ENCODE results near the gene AK2.

AK2 gene

GRCh38 chr1:32972814-32973428 is 63.8 kb downstream of the AK2 start:
- no peak for DNase-seq (ENCODE audit: low spot score)

DNA sequence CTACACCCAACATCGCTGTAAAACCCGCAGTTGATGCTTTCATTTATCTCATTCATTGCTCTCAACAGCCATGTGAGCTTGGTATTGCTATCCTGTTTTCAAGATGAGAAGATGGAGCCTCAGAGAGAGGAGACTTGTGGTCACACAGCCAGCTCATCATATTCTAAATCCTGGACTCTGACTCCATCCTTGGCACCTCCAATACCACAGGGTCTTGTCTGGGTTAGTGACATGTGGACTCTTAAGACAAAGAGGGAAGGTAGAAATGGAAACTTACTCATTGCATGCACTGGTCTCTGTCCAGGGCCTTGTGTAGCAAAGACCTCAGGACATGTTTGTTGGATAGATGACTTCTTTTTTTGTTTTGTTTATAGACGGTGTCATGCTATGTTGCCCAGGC is 65.1 kb downstream of the AK2 start:
- DNase-seq (ENCODE audit: low spot score), result no peak

- DNase-seq (ENCODE audit: low spot score), result no peak
Measured at GRCh38 chr1:32971156-32971555, 65.5 kb downstream of the AK2 start.

DNA sequence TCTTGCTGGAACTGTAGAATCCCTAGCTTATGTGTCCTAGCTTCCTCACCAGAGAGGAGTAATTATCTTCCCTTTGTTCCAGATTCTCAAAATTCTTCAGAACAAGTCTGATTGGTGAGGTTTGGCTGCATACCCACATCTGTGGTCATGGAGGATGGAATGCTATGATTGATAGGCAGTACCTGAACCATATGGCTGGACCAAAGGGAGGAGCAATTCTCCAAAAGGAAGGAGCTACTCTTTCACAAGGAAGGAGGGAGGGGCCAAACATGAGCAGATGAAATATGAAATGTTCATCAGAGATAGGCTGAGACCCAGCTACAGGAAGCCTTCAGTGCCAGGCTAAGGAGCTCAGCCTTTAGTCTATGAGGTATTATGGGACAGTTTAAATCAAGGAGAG is 67.1 kb downstream of the AK2 start:
- no peak for DNase-seq (ENCODE audit: low spot score)

DNA sequence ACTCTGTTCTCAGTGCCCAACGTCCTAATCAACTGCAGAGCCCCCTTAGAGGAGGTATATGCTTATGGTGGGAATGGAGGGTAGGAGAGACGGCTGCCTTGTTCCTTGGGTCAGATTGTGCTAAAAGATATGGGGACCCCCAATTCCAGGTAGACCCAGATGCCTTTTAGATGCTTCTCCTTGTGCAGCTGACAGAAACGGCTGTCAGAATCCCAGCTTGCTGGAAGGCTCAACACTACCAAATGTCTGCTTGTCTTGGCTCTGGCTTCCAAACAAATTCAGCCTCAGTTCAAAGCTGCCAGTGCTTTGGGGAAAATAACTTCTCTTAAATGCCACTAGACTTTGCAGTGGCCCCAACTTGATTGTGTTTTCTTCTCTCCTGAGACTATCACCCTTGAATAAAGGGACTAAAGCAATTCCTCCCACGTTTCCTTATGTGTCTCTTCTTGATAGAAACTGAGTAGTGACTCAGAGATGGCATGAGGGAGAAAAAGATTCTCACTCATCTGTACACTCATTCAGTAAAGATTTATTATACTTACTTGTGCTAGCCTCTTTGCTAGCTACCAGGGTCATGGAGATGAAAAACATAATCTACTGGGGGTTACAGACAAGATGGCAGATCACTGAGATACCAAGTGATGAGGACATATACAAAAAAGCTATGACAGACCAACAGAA is 68.7 kb downstream of the AK2 start:
- no peak for DNase-seq (ENCODE audit: low spot score)

- no peak for DNase-seq (ENCODE audit: low spot score)
Measured at GRCh38 chr1:32966900-32967299, 69.8 kb downstream of the AK2 start.

DNA sequence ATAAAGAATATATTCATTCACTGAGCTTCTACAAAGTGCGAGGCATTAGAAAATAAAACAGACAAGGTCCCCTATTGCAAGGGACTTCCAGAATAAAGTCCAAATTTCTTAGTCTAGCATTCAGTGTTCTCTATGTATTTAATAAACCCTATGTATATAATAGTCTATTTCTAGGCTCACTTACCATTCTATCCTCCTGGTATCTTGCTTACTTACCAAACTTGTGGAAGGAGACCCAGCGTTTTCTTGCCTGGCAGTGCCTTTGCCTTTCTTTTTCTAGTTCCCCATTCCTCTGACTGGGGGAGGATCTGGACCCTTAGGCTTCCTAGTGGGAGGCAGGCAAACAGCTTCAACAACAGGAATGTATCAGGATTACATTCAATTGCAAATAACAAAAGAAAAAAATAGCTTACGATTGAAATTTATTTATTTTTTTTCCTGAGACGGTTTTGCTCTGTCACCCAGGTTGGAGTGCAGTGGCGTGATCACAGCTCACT is 71.4 kb downstream of the AK2 start:
- no peak for DNase-seq (ENCODE audit: low spot score)

GRCh38 chr1:32964461-32965250 is 72.0 kb downstream of the AK2 start, which contains the start of gene RNF19B:
TSS of gene RNF19B (minus strand) at chr1:32964809. CDS start at chr1:32964685, 124 bp downstream.
- DNase-seq (ENCODE audit: low spot score), result peak; percentile 95

GRCh38 chr1:32963746-32964460 is 72.8 kb downstream of the AK2 start:
- DNase-seq (ENCODE audit: low spot score), result peak; percentile 50

DNA sequence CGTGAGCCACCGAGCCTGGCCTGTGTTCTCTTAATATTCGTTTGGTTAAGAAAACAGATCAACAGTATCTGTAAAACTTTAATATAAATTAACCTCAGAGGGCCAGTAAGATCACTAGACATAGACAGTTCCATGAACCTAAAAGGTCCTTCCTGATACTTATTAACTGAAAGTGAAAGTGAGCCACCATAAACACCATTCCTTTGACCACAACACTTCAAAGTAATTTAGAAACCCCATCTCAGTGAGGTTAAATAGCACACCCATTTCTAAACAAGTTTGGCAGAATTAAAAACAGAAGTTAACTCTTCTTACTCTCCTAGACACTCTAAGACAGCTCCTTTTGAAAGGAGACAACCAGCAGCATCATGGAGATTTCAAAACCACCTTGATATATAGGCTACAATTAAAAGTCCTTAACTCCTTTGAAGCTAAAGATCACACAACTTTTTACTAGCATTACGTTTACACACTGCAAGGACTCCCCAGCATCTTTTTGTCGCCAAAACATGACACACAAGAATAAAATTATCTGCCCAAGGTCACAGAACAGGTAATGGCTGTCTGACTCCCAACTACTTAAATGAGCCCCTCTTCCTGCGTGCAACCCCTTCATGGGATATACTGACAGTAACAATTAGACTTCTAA is 74.3 kb downstream of the AK2 start:
- DNase-seq (ENCODE audit: low spot score), result peak; percentile 63

DNA sequence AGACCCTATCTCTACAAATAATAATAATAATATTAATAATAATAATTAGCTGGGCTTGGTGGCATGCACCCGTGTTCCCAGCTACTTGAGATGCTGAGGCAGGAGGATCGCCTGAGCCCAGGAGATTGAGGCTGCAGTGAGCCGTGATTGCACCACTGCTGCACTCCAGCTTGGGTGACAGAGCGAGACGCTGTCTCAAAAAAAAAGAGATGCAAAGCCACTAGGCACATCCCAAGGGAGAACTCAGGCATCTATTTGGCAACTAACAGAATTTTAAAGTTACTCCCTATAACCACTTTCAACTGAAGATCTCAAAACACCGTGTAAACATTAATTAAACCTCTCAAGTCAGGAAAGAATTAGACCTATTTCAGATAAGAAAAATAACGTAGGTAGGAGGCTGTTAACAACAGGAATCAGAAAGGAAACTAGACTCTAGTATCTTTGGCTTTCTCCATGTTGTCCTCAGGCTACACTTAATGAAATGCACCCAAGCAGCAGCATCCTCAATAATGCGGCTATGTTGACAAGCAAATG is 75.8 kb downstream of the AK2 start:
- no peak for DNase-seq (ENCODE audit: low spot score)

- no peak for DNase-seq (ENCODE audit: low spot score)
Measured at GRCh38 chr1:32960342-32960741, 76.3 kb downstream of the AK2 start.

- no peak for DNase-seq (ENCODE audit: low spot score)
Measured at GRCh38 chr1:32958827-32959226, 77.9 kb downstream of the AK2 start.
